SK-N-MC (cell line): ENCODE measurements around the gene MPP1.

Experiments
- EZH2 ChIP-seq: fragments of 200-600 bp; sonication (generic); IDR thresholded peaks from one replicate; pipeline ENCODE4 v1.6.1; 2017; ENCODE audit warnings: antibody characterized with exemption
- FOXP2 ChIP-seq: optimal IDR thresholded peaks from 2 replicates; pipeline ENCODE3; 2011; ENCODE audit warnings: mild to moderate bottlenecking, moderate library complexity; ENCODE audit not compliant: insufficient read depth; ENCODE audit errors: extremely low read length, control extremely low read depth
- POLR2AphosphoS5 ChIP-seq: IDR thresholded peaks from 2 replicates; pipeline ENCODE4 v1.6.1; 2012; ENCODE audit warnings: mild to moderate bottlenecking, low read depth, low read length, borderline replicate concordance

DNA sequence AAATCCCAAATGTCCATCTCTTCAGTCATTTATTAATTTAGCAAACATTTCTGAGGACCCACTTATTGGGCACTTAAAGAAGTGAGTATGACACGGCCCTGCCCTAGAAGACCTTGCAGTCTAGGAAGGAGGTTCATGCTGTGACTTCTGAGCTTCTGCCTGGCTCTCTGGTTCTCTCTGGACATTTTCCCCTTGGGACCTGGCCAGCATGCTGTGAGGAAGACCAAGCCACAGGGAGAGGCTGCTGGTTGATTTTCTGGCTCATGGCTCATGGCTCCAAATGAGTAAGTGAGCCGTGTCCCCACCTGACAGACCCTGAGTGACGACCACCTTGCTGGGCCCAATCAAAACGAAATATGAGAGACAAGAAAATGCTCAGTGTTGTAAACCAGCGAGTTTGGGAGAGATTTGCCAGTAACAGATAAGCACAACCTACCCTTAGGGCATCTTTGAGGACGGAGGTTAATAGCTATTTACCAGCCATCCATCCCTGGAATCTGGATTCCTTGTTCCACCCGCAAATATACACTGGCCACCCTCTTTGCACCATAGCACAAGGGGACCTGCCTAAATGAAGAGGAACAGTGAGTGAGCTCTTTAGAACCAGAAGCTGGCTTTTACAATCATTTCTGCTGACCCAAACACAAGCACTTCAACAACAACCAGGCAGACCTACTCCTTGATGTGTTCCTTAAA, 876 bp downstream of the MPP1 start:
- TF ChIP-seq EZH2 (no peak), POLR2AphosphoS5 (no peak), FOXP2 (no peak)
